Measurements from ENCODE around the gene LRMDA.
"Not testable (repeated sequence)": the region's sequence is repeated elsewhere in the genome, so short reads cannot be mapped to it uniquely, and the experiment has no call there.

The LRMDA gene

DNA sequence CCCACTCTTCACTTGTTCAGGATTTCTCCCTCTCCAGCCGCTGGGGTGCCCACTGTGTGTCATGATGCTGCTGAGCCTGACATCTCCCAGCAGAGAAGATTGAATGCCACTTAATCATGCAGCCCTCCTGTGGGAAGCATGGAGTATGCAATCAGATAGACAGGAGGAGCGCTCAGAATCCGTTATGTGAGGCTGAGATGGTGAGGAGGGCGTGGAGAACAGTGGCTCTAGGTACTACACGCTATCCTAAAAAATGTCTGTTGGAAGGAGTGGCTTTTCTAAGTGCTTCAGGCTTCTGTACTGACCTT is 334.3 kb downstream of the LRMDA start:
- Histone ChIP-seq H3K9me3 (ENCODE audit: control insufficient read depth, low read length) (no peaks in the 10 kb centered on the region), H3K14ac (ENCODE audit: low read length in 2 of 2) (no peak overlapping the region), H3K4ac (ENCODE audit: low read depth in 1 of 2, low read length in 2 of 2) (no peak overlapping the region), H3K23ac (ENCODE audit: low read length in 2 of 2) (no peak overlapping the region), H2BK120ac (ENCODE audit: low read depth, low read length) (peak overlapping the region; percentile 75), H3K4me3 (ENCODE audit: insufficient read depth in 1 of 2, low read depth in 1 of 2, low read length in 2 of 2) (no peak overlapping the region), H3K27me3 (ENCODE audit: control insufficient read depth in 1 of 2, insufficient read depth in 1 of 2, low read length in 2 of 2) (no peaks in the 10 kb centered on the region), H3K4me2 (ENCODE audit: low read length, poor library complexity, severe bottlenecking) (no peak overlapping the region), H4K91ac (ENCODE audit: low read length) (no peak overlapping the region), H3K18ac (ENCODE audit: low read depth in 1 of 2, low read length in 2 of 2) (no peak overlapping the region), H3K79me1 (replicated peaks; ENCODE audit: low read length, poor library complexity, severe bottlenecking) (no peaks in the 10 kb centered on the region), H2BK15ac (ENCODE audit: low read depth, poor library complexity, severe bottlenecking) (no peak overlapping the region), H3K36me3 (ENCODE audit: control insufficient read depth in 1 of 2, insufficient read depth in 2 of 2, low read depth in 1 of 2, low read length in 2 of 2) (no peaks in the 10 kb centered on the region), H2AK5ac (ENCODE audit: low read length, severe bottlenecking) (no peak overlapping the region), H3K27ac (ENCODE audit: low read length, poor library complexity, severe bottlenecking) (no peak overlapping the region), H2BK5ac (ENCODE audit: low read depth, low read length, poor library complexity, severe bottlenecking) (no peak overlapping the region), H4K8ac (ENCODE audit: low read length) (no peak overlapping the region), H3K4me1 (ENCODE audit: control insufficient read depth, insufficient read depth, low read depth, low read length) (peaks cover 2% of the 10 kb centered on the region), H2BK12ac (ENCODE audit: low read length in 2 of 2) (peak overlapping the region in 1 of 2 experiments; percentile 64), H3K9ac (ENCODE audit: low read length) (no peak overlapping the region), H2AFZ (ENCODE audit: low read depth, low read length) (no peak overlapping the region)
- DNase-seq, result no peak
- WGBS, result 64% methylated on average over 5 of the region's 5 CpGs

DNA sequence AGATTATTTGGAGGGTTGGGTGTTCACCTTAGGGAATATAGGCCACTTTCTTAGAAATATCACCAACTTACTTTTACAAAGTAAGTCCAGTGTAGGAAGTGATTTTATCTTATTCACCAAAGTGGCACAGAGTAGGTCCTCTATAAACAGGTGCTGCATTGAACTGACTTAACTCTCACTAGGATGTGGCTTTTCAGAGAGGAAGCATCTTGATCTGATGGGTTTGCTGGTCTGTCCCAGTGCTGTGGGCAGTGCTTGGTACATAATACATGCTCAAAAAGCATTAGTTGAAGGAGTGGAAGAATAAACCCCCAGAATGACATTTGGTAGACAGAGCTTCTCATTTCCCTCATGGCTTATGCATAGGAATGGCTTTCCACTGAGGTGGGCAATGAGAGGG is 334.7 kb downstream of the LRMDA start:
- Histone ChIP-seq H2AK5ac (ENCODE audit: low read length, severe bottlenecking) (no peak overlapping the region), H3K23ac (ENCODE audit: low read length in 2 of 2) (no peak overlapping the region), H2BK15ac (ENCODE audit: low read depth, poor library complexity, severe bottlenecking) (no peak overlapping the region), H2AFZ (ENCODE audit: low read depth, low read length) (no peak overlapping the region), H3K27ac (ENCODE audit: low read length, poor library complexity, severe bottlenecking) (no peak overlapping the region), H3K9ac (ENCODE audit: low read length) (no peak overlapping the region), H4K8ac (ENCODE audit: low read length) (no peak overlapping the region), H2BK120ac (ENCODE audit: low read depth, low read length) (no peak overlapping the region), H3K4ac (ENCODE audit: low read depth in 1 of 2, low read length in 2 of 2) (no peak overlapping the region), H3K9me3 (ENCODE audit: control insufficient read depth, low read length) (no peaks in the 10 kb centered on the region), H2BK12ac (ENCODE audit: low read length in 2 of 2) (no peak overlapping the region), H3K18ac (ENCODE audit: low read depth in 1 of 2, low read length in 2 of 2) (no peak overlapping the region), H3K27me3 (ENCODE audit: control insufficient read depth in 1 of 2, insufficient read depth in 1 of 2, low read length in 2 of 2) (no peaks in the 10 kb centered on the region), H3K4me1 (ENCODE audit: control insufficient read depth, insufficient read depth, low read depth, low read length) (peaks cover 2% of the 10 kb centered on the region), H3K4me2 (ENCODE audit: low read length, poor library complexity, severe bottlenecking) (no peak overlapping the region), H3K79me1 (replicated peaks; ENCODE audit: low read length, poor library complexity, severe bottlenecking) (no peaks in the 10 kb centered on the region), H3K36me3 (ENCODE audit: control insufficient read depth in 1 of 2, insufficient read depth in 2 of 2, low read depth in 1 of 2, low read length in 2 of 2) (no peaks in the 10 kb centered on the region), H3K14ac (ENCODE audit: low read length in 2 of 2) (no peak overlapping the region), H3K4me3 (ENCODE audit: insufficient read depth in 1 of 2, low read depth in 1 of 2, low read length in 2 of 2) (no peak overlapping the region), H4K91ac (ENCODE audit: low read length) (no peak overlapping the region), H2BK5ac (ENCODE audit: low read depth, low read length, poor library complexity, severe bottlenecking) (no peak overlapping the region)
- DNase-seq, result no peak

DNA sequence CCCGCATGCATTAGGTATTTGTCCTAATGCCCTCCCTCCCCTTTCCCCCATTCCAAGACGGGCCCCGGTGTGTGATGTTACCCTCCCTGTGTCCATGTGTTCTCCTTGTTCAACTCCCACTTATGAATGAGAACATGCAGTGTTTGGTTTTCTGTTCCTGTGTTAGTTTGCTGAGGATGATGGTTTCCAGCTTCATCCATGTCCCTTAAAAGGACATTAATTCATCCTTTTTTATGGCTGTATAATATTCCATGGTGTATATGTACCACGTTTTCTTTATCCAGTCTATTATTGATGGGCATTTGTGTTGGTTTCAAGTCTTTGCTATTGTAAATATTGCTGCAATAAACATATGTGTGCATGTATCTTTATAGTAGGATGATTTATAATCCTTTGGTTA is 335.3 kb downstream of the LRMDA start:
- not testable (repeated sequence) for H3K27me3 ChIP-seq (ENCODE audit: control insufficient read depth in 1 of 2, insufficient read depth in 1 of 2, low read length in 2 of 2); H3K4me2 ChIP-seq (ENCODE audit: low read length, poor library complexity, severe bottlenecking); H3K9me3 ChIP-seq (ENCODE audit: control insufficient read depth, low read length); H2AK5ac ChIP-seq (ENCODE audit: low read length, severe bottlenecking); H3K18ac ChIP-seq (ENCODE audit: low read depth in 1 of 2, low read length in 2 of 2); H2BK120ac ChIP-seq (ENCODE audit: low read depth, low read length); DNase-seq; H4K8ac ChIP-seq (ENCODE audit: low read length); H3K4me1 ChIP-seq (ENCODE audit: control insufficient read depth, insufficient read depth, low read depth, low read length); H3K23ac ChIP-seq (ENCODE audit: low read length in 2 of 2); H4K91ac ChIP-seq (ENCODE audit: low read length); H2BK12ac ChIP-seq (ENCODE audit: low read length in 2 of 2); H3K36me3 ChIP-seq (ENCODE audit: control insufficient read depth in 1 of 2, insufficient read depth in 2 of 2, low read depth in 1 of 2, low read length in 2 of 2); H3K79me1 ChIP-seq (replicated peaks; ENCODE audit: low read length, poor library complexity, severe bottlenecking); H3K4ac ChIP-seq (ENCODE audit: low read depth in 1 of 2, low read length in 2 of 2); H3K4me3 ChIP-seq (ENCODE audit: insufficient read depth in 1 of 2, low read depth in 1 of 2, low read length in 2 of 2); H2BK15ac ChIP-seq (ENCODE audit: low read depth, poor library complexity, severe bottlenecking); H3K14ac ChIP-seq (ENCODE audit: low read length in 2 of 2); H3K9ac ChIP-seq (ENCODE audit: low read length); H2BK5ac ChIP-seq (ENCODE audit: low read depth, low read length, poor library complexity, severe bottlenecking); H2AFZ ChIP-seq (ENCODE audit: low read depth, low read length); H3K27ac ChIP-seq (ENCODE audit: low read length, poor library complexity, severe bottlenecking)
- WGBS, result 92% methylated on average over 2 of the region's 4 CpGs

DNA sequence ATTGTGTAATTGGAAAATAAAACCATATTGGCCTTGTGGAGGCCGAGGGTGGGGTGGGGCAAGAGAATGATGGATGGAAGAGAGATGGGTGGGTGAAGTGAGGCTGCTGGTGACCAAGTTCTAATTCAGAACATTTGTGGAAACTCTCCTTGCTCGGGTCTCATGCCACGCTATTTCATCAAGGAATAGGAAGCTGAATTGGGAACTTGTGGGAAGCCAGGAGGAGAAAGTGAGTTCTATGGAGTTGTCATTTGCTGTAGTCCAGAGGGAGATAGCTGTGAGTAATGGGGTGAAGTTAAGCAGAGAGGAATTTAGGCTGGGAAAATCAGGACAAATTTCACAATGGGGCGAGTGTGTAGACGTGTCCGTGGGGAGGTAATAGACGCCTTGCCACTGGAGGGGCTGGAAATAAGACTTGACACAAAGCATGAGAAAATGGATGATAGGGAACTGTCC is 339.2 kb downstream of the LRMDA start:
- H3K4me2 ChIP-seq (ENCODE audit: low read length, poor library complexity, severe bottlenecking), result no peak overlapping the region
- no peak for DNase-seq

More for the DNA sequence above, 339.2 kb downstream of the LRMDA start:
- Histone ChIP-seq H2AFZ (ENCODE audit: low read depth, low read length) (no peak overlapping the region), H2BK15ac (ENCODE audit: low read depth, poor library complexity, severe bottlenecking) (no peak overlapping the region), H2BK5ac (ENCODE audit: low read depth, low read length, poor library complexity, severe bottlenecking) (no peak overlapping the region), H3K4me1 (ENCODE audit: control insufficient read depth, insufficient read depth, low read depth, low read length) (peaks cover 4% of the 10 kb centered on the region), H3K9ac (ENCODE audit: low read length) (peak overlapping the region; percentile 89), H4K91ac (ENCODE audit: low read length) (no peak overlapping the region), H3K14ac (ENCODE audit: low read length in 2 of 2) (no peak overlapping the region), H2AK5ac (ENCODE audit: low read length, severe bottlenecking) (no peak overlapping the region), H3K4ac (ENCODE audit: low read depth in 1 of 2, low read length in 2 of 2) (no peak overlapping the region), H2BK12ac (ENCODE audit: low read length in 2 of 2) (no peak overlapping the region), H3K36me3 (ENCODE audit: control insufficient read depth in 1 of 2, insufficient read depth in 2 of 2, low read depth in 1 of 2, low read length in 2 of 2) (no peaks in the 10 kb centered on the region), H3K9me3 (ENCODE audit: control insufficient read depth, low read length) (no peaks in the 10 kb centered on the region), H3K27ac (ENCODE audit: low read length, poor library complexity, severe bottlenecking) (no peak overlapping the region), H3K27me3 (ENCODE audit: control insufficient read depth in 1 of 2, insufficient read depth in 1 of 2, low read length in 2 of 2) (no peaks in the 10 kb centered on the region), H4K8ac (ENCODE audit: low read length) (no peak overlapping the region), H3K79me1 (replicated peaks; ENCODE audit: low read length, poor library complexity, severe bottlenecking) (no peaks in the 10 kb centered on the region), H2BK120ac (ENCODE audit: low read depth, low read length) (no peak overlapping the region), H3K18ac (ENCODE audit: low read depth in 1 of 2, low read length in 2 of 2) (no peak overlapping the region), H3K4me3 (ENCODE audit: insufficient read depth in 1 of 2, low read depth in 1 of 2, low read length in 2 of 2) (peak overlapping the region in 1 of 2 experiments; percentile 74), H3K23ac (ENCODE audit: low read length in 2 of 2) (no peak overlapping the region)
- 86% methylated on average over 7 of the region's 7 CpGs for WGBS

All from mesenchymal stem cell (in vitro differentiated cells and primary cell).